K562 (cell line): ENCODE results near the gene PYGM. TPM values are rescaled to one million over a fixed set of nuclear protein-coding genes. Genes with fewer than 3 reads are reported as not detected.

ENCODE experiments used
- ARID3B ChIP-seq: fragments of 250-450 bp; sonication (Bioruptor Pico); IDR thresholded peaks from 2 replicates; pipeline ENCODE4 v1.4.0; 2020; ENCODE audit warnings: borderline replicate concordance
- CSDE1 ChIP-seq, 2 experiments: fragments of 450-650 bp; IDR thresholded peaks; 2 replicates each; pipeline ENCODE4 v1.6.1; 2016; ENCODE audit warnings: mild to moderate bottlenecking in 1 of 2
- EGR1 ChIP-seq: fragments of 450-650 bp; conservative IDR thresholded peaks from 2 replicates; pipeline ENCODE4 v1.6.1; 2017; ENCODE audit warnings: mild to moderate bottlenecking
- FOXJ3 ChIP-seq: sonication (generic); formaldehyde crosslinking; IDR thresholded peaks from 2 replicates; pipeline ENCODE4 v1.4.0; 2020; ENCODE audit warnings: mild to moderate bottlenecking, missing genetic modification reagents
- HCFC1 ChIP-seq: IDR thresholded peaks from 2 replicates; pipeline ENCODE4 v1.6.1; 2012; ENCODE audit warnings: low read depth, low read length, improper control_type of control experiment
- HLTF ChIP-seq: fragments of 450-650 bp; IDR thresholded peaks from 2 replicates; pipeline ENCODE4 v1.6.1; 2016
- HNRNPH1 ChIP-seq: fragments of 200-400 bp; formaldehyde crosslinking; optimal IDR thresholded peaks from 2 replicates; pipeline ENCODE3; 2017; ENCODE audit warnings: low read depth, mild to moderate bottlenecking, low read length, moderate library complexity
- MTA1 ChIP-seq: fragments of 450-650 bp; IDR thresholded peaks from 2 replicates; pipeline ENCODE4 v1.6.1; 2017; ENCODE audit warnings: borderline replicate concordance
- NR2C2 ChIP-seq, 2 experiments: fragments of 200-800 bp in 1 of 2; sonication (Bioruptor generic) in 1 of 2; sonication (generic) in 1 of 2; formaldehyde crosslinking in 1 of 2; IDR thresholded peaks; 2 replicates each; pipeline versions ENCODE4 v1.6.1 to v1.8.0; 2016 to 2022; ENCODE audit warnings: mild to moderate bottlenecking in 1 of 2, missing compliant biosample characterization in 1 of 2, missing genetic modification characterization in 1 of 2, missing genetic modification reagents in 1 of 2
- ZBTB1 ChIP-seq: sonication (generic); formaldehyde crosslinking; IDR thresholded peaks from 2 replicates; pipeline ENCODE4 v1.8.1; 2023; ENCODE audit warnings: missing genetic modification reagents, low read depth, mild to moderate bottlenecking, borderline replicate concordance
- ZNF23 ChIP-seq: fragments of 250-450 bp; sonication (Bioruptor Pico); IDR thresholded peaks from 2 replicates; pipeline ENCODE4 v1.4.0; 2020; ENCODE audit warnings: mild to moderate bottlenecking
- ZNF407 ChIP-seq: fragments of 450-650 bp; IDR thresholded peaks from 2 replicates; pipeline ENCODE4 v1.6.1; 2016; ENCODE audit warnings: low read depth
- polyA plus RNA-seq, 8 experiments: library from polyadenylated mRNA; depleted of rRNA in 4 of 8; stranded (reverse) in 5 of 8; unstranded in 3 of 8; fragments of >200 nt; fragmentation: Nextera tagmentation in 2 of 8; fragmentation: Illumina TruSeq in 1 of 8; extraction: Ambion mirVana in 2 of 8; extraction: Trizol in 1 of 8; gene quantifications; 2 replicates each; pipeline versions ENCODE4 v1.2.1 to v1.2.3, GENCODE V29; 2011 to 2014; ENCODE audit warnings: inconsistent platforms in 1 of 8, missing spikeins in 1 of 8
- total RNA-seq, 7 experiments: library from RNA; depleted of rRNA in 6 of 7; stranded (reverse); fragments of >200 nt in 6 of 7; fragmentation: Illumina TruSeq in 2 of 7; extraction: Trizol in 2 of 7; gene quantifications; 2 replicates each; pipeline versions ENCODE4 v1.2.1 to v1.2.3, GENCODE V29; 2011 to 2021; ENCODE audit warnings: low replicate concordance in 1 of 7
- TF ChIP-seq, protein P1 (sequence below): fragments of 450-650 bp; formaldehyde crosslinking; IDR thresholded peaks from 2 replicates; pipeline ENCODE4 v1.4.0; 2022; ENCODE audit warnings: mild to moderate bottlenecking, moderate library complexity
- TF ChIP-seq, protein P2 (sequence below): IDR thresholded peaks from 2 replicates; pipeline ENCODE4 v1.6.1; 2012; ENCODE audit warnings: low read depth, low read length, improper control_type of control experiment, borderline replicate concordance

Gene PYGM
- total and polyA plus RNA-seq, 9 of the 15 experiments (the other 6 are each of a cell fraction or from before 2014, with no cell fraction given), result 0.07 to 1.5 (median 0.68) TPM

DNA sequence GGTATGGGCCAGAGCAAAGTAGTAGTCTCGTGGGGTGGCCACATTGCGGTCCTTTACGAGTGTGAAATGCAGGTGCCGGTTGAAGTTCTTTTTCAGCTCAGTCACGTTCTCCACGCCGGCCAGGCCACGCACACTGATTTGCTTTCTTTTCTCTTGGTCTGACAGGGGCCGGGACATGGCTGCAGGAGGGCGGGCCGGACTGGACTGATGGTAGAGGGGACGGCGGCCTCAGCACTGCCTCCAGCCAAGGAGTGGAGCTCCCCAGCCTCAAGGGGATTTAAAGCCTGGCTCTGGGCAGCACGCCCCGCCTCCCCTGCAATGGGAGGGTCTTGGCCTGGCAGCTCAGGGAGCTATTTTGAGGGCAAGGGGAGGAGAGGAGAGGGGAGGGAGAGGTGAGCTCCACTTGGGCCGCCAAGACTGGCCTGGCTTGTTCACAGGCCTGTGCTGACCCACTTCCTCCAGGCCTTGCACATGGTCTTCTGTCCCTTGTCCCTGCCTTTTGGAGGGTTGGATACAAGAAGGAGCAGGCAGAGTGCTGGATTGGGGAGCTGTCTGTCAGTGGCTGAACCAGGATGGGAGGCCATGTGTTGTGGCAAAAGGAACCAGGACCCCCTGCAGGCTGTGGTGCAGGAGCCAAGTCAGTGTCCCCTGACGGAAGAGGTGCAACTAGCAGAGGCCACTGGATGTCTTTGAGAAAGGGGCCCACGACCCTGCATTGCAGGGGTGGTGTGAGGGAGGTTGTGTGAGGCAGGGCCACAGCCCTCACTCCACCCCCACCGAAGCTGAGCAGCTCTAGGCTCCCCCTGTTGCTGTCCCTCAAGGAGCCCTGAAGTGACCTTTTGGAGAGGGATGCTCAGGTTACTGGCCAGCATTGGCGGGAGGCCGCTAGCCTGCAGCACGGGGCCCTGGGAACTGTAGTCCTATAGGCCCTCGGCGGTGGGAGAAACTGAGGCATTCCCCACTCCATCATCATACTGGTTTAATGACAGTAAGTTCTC lies at the start of gene PYGM (continued):
- TF ChIP-seq ZNF407, result no peak
- no peak for TF ChIP-seq ZBTB1 (CRISPR knock-in tag)
- peak; percentile 74 for TF ChIP-seq HCFC1
- TF ChIP-seq EGR1, result no peak
- TF ChIP-seq FOXJ3 (CRISPR knock-in tag), result no peak
- no peak for TF ChIP-seq MTA1
- TF ChIP-seq ARID3B (CRISPR knock-in tag), result no peak
- TF ChIP-seq, protein P1, sequence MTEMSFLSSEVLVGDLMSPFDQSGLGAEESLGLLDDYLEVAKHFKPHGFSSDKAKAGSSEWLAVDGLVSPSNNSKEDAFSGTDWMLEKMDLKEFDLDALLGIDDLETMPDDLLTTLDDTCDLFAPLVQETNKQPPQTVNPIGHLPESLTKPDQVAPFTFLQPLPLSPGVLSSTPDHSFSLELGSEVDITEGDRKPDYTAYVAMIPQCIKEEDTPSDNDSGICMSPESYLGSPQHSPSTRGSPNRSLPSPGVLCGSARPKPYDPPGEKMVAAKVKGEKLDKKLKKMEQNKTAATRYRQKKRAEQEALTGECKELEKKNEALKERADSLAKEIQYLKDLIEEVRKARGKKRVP, result no peak
- TF ChIP-seq NR2C2 (CRISPR knock-in tag; IDR thresholded peaks at IDR 0.05), result no peak
- peak; percentile 36; the same call in 1 of the 2 replicates for TF ChIP-seq NR2C2 (tag; IDR thresholded peaks at IDR 0.05)
- no peak for TF ChIP-seq HNRNPH1
- no peak for TF ChIP-seq CSDE1 (IDR thresholded peaks at IDR 0.05)
- TF ChIP-seq HLTF, result no peak
- TF ChIP-seq, protein P2, sequence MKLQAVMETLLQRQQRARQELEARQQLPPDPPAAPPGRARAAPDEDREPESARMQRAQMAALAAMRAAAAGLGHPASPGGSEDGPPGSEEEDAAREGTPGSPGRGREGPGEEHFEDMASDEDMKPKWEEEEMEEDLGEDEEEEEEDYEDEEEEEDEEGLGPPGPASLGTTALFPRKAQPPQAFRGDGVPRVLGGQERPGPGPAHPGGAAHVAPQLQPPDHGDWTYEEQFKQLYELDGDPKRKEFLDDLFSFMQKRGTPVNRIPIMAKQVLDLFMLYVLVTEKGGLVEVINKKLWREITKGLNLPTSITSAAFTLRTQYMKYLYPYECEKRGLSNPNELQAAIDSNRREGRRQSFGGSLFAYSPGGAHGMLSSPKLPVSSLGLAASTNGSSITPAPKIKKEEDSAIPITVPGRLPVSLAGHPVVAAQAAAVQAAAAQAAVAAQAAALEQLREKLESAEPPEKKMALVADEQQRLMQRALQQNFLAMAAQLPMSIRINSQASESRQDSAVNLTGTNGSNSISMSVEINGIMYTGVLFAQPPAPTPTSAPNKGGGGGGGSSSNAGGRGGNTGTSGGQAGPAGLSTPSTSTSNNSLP, result no peak
- TF ChIP-seq ZNF23 (CRISPR knock-in tag), result no peak
